ENCODE measurements around the gene WWP2.
"Not testable (repeated sequence)": the region's sequence is repeated elsewhere in the genome, so short reads cannot be mapped to it uniquely, and the experiment has no call there.

The WWP2 gene

GRCh38 chr16:69796285-69797118 lies 34.4 kb downstream of the WWP2 start:
- no peak for DNase-seq (ENCODE audit: low read depth)

GRCh38 chr16:69798466-69798865 lies 36.3 kb downstream of the WWP2 start:
- no peak for DNase-seq (ENCODE audit: low read depth)

- DNase-seq (ENCODE audit: low read depth) = no peak
Measured at GRCh38 chr16:69799611-69800031, 37.5 kb downstream of the WWP2 start.

GRCh38 chr16:69804297-69804696 lies 42.2 kb downstream of the WWP2 start:
- no peak for DNase-seq (ENCODE audit: low read depth)

GRCh38 chr16:69806776-69807175 lies 44.6 kb downstream of the WWP2 start:
- not testable (repeated sequence) for DNase-seq (ENCODE audit: low read depth)

- DNase-seq (ENCODE audit: low read depth) = no peak
Measured at GRCh38 chr16:69812688-69813014, 50.5 kb downstream of the WWP2 start.

GRCh38 chr16:69814078-69814477 lies 51.9 kb downstream of the WWP2 start:
- DNase-seq (ENCODE audit: low read depth) = no peak

- no peak for DNase-seq (ENCODE audit: low read depth)
Measured at GRCh38 chr16:69814561-69814960, 52.4 kb downstream of the WWP2 start.

- DNase-seq (ENCODE audit: low read depth) = not testable (repeated sequence)
Measured at GRCh38 chr16:69815216-69815883, 53.2 kb downstream of the WWP2 start.

- DNase-seq (ENCODE audit: low read depth) = no peak
Measured at GRCh38 chr16:69816996-69817395, 54.9 kb downstream of the WWP2 start.

- DNase-seq (ENCODE audit: low read depth) = no peak
Measured at GRCh38 chr16:69818891-69819545, 56.9 kb downstream of the WWP2 start.

- no peak for DNase-seq (ENCODE audit: low read depth)
Measured at GRCh38 chr16:69820926-69821541, 58.9 kb downstream of the WWP2 start.

- DNase-seq (ENCODE audit: low read depth) = no peak
Measured at GRCh38 chr16:69821844-69822173, 59.7 kb downstream of the WWP2 start.

- DNase-seq (ENCODE audit: low read depth) = no peak
Measured at GRCh38 chr16:69822174-69822935, 60.2 kb downstream of the WWP2 start.

- no peak for DNase-seq (ENCODE audit: low read depth)
Measured at GRCh38 chr16:69823831-69824563, 61.9 kb downstream of the WWP2 start.

- not testable (repeated sequence) for DNase-seq (ENCODE audit: low read depth)
Measured at GRCh38 chr16:69824564-69825142, 62.5 kb downstream of the WWP2 start.

GRCh38 chr16:69827524-69827923 lies 65.4 kb downstream of the WWP2 start:
- no peak for DNase-seq (ENCODE audit: low read depth)

- DNase-seq (ENCODE audit: low read depth) = no peak
Measured at GRCh38 chr16:69829338-69829737, 67.2 kb downstream of the WWP2 start.

GRCh38 chr16:69830146-69830533 lies 68.0 kb downstream of the WWP2 start:
- DNase-seq (ENCODE audit: low read depth) = no peak

- no peak for DNase-seq (ENCODE audit: low read depth)
Measured at GRCh38 chr16:69830534-69831211, 68.5 kb downstream of the WWP2 start.
